OCI-M2 (cell line): ENCODE results near the gene HOXC10.

Experiments used
- DNase-seq: peaks from one replicate; lab custom pipeline; 2025; ENCODE audit not compliant: unreplicated experiment; lab: John Stamatoyannopoulos, UW

Gene HOXC10

DNA sequence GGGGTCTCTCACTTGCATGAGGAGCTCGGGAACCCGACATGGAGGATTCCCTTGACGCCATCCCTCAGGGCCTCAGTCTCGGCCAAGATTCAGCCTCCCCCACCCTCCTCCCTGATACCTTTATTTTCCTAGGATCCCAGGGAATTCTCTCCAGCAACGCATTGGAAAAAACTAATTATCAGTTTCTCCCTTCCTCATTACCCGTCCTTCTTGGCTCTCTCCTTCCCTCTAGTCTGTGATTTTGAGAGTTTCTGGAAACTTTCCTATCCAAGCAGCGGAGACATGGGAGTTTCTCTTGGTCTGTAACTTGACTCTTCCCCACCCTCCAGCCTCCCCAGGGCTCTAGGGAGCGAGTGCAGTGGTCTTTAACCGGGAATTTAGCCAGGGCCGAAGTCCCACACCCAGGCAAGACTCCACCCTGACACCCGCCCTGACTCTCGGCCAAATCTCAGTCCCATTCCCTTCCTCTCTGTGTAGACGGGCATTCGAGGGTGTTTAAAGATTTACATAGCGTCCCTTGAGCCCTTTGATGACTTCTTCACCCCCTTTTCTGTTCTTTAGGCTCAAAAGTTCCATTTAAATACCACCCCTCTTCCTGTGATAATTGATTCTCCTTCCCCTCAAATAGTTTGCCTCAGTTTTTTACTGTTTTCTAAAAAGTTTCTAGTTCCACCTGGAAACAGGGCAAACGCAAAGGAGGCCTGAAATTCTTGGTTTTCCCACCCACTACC, 54.6 kb downstream of the HOXC10 start:
- DNase-seq, result no peak
